ENCODE data around the gene MICAL3.

The MICAL3 gene

GRCh38 chr22:17960011-17960410 is 64.3 kb downstream of the MICAL3 start:
- Histone ChIP-seq H3K36me3 (replicated peaks; ENCODE audit: insufficient read depth, low read length) (no peaks in the 10 kb centered on the region), H3K9me3 (replicated peaks; ENCODE audit: insufficient read depth, low read length) (no peaks in the 10 kb centered on the region), H3K27ac (ENCODE audit: low read length) (no peak overlapping the region), H3K79me2 (ENCODE audit: low read length) (peaks cover 84% of the 10 kb centered on the region), H3K9me2 (replicated peaks; ENCODE audit: insufficient read depth, low read length) (no peaks in the 10 kb centered on the region), H3K27me3 (replicated peaks; ENCODE audit: insufficient read depth, low read length) (no peaks in the 10 kb centered on the region), H4K20me1 (ENCODE audit: insufficient read depth, low read length) (0 out of 2 replicates have a peak, but pooled peaks cover 8% of the 10 kb centered on the region), H3K9ac (ENCODE audit: low read length) (no peak overlapping the region), H2AFZ (ENCODE audit: low read length) (no peak overlapping the region), H3K4me2 (ENCODE audit: low read depth, low read length) (no peak overlapping the region), H3F3A (ENCODE audit: insufficient read depth, low read length) (peaks cover 4% of the 10 kb centered on the region; the same call in 1 of the 2 replicates), H3K4me1 (ENCODE audit: low read length) (no peaks in the 10 kb centered on the region), H3K4me3 (ENCODE audit: low read length) (no peak overlapping the region)
- DNase-seq: no peak
- TF ChIP-seq EZH2phosphoT487 (IDR thresholded peaks at IDR 0.05; ENCODE audit: low read length) (no peak), EZH2 (optimal IDR thresholded peaks at IDR 0.05; ENCODE audit: low read depth, low read length) (no peak), CTCF (IDR thresholded peaks at IDR 0.05; ENCODE audit: low read length) (no peak)

GRCh38 chr22:17958166-17958565 is 66.2 kb downstream of the MICAL3 start:
- Histone ChIP-seq H3K9ac (ENCODE audit: low read length) (no peak overlapping the region), H4K20me1 (ENCODE audit: insufficient read depth, low read length) (no peaks in the 10 kb centered on the region), H3K79me2 (ENCODE audit: low read length) (peaks cover 81% of the 10 kb centered on the region), H3K27ac (ENCODE audit: low read length) (no peak overlapping the region), H2AFZ (ENCODE audit: low read length) (no peak overlapping the region), H3K9me3 (replicated peaks; ENCODE audit: insufficient read depth, low read length) (no peaks in the 10 kb centered on the region), H3K4me3 (ENCODE audit: low read length) (no peak overlapping the region), H3K36me3 (replicated peaks; ENCODE audit: insufficient read depth, low read length) (no peaks in the 10 kb centered on the region), H3K27me3 (replicated peaks; ENCODE audit: insufficient read depth, low read length) (no peaks in the 10 kb centered on the region), H3K4me1 (ENCODE audit: low read length) (no peaks in the 10 kb centered on the region), H3K4me2 (ENCODE audit: low read depth, low read length) (no peak overlapping the region), H3F3A (ENCODE audit: insufficient read depth, low read length) (no peaks in the 10 kb centered on the region), H3K9me2 (replicated peaks; ENCODE audit: insufficient read depth, low read length) (no peaks in the 10 kb centered on the region)
- TF ChIP-seq EZH2 (optimal IDR thresholded peaks at IDR 0.05; ENCODE audit: low read depth, low read length) (no peak), CTCF (IDR thresholded peaks at IDR 0.05; ENCODE audit: low read length) (no peak), EZH2phosphoT487 (IDR thresholded peaks at IDR 0.05; ENCODE audit: low read length) (no peak)
- DNase-seq: no peak

GRCh38 chr22:17957693-17958092 is 66.7 kb downstream of the MICAL3 start:
- no peaks in the 10 kb centered on the region for H3K9me2 ChIP-seq (replicated peaks; ENCODE audit: insufficient read depth, low read length)
- no peaks in the 10 kb centered on the region for H3K36me3 ChIP-seq (replicated peaks; ENCODE audit: insufficient read depth, low read length)
- no peak for TF ChIP-seq EZH2phosphoT487 (IDR thresholded peaks at IDR 0.05; ENCODE audit: low read length)
- no peak for TF ChIP-seq EZH2 (optimal IDR thresholded peaks at IDR 0.05; ENCODE audit: low read depth, low read length)
- TF ChIP-seq CTCF (IDR thresholded peaks at IDR 0.05; ENCODE audit: low read length): no peak
- no peaks in the 10 kb centered on the region for H3K9me3 ChIP-seq (replicated peaks; ENCODE audit: insufficient read depth, low read length)
- no peak overlapping the region for H2AFZ ChIP-seq (ENCODE audit: low read length)
- no peaks in the 10 kb centered on the region for H3K27me3 ChIP-seq (replicated peaks; ENCODE audit: insufficient read depth, low read length)
- H3K9ac ChIP-seq (ENCODE audit: low read length): no peak overlapping the region
- H3K4me1 ChIP-seq (ENCODE audit: low read length): no peaks in the 10 kb centered on the region
- H3K27ac ChIP-seq (ENCODE audit: low read length): no peak overlapping the region
- H3F3A ChIP-seq (ENCODE audit: insufficient read depth, low read length): no peaks in the 10 kb centered on the region
- no peak overlapping the region for H3K4me2 ChIP-seq (ENCODE audit: low read depth, low read length)
- H4K20me1 ChIP-seq (ENCODE audit: insufficient read depth, low read length): no peaks in the 10 kb centered on the region
- H3K79me2 ChIP-seq (ENCODE audit: low read length): peaks cover 81% of the 10 kb centered on the region
- no peak overlapping the region for H3K4me3 ChIP-seq (ENCODE audit: low read length)
- no peak for DNase-seq

All from MM.1S (cell line).